NB4 (cell line): Measurements from ENCODE around the gene GSKIP.

ENCODE experiments used
- CTCF ChIP-seq: IDR thresholded peaks from one replicate; pipeline ENCODE4 v1.5.1; 2012; ENCODE audit warnings: low read depth, low read length
- MAX ChIP-seq: IDR thresholded peaks from 2 replicates; pipeline ENCODE4 v1.6.1; 2011; ENCODE audit warnings: low read depth, low read length
- MYC ChIP-seq: IDR thresholded peaks from 2 replicates; pipeline ENCODE4 v1.6.1; 2011; ENCODE audit warnings: low read depth, low read length
- POLR2A ChIP-seq: IDR thresholded peaks from 2 replicates; pipeline ENCODE4 v1.6.1; 2011; ENCODE audit warnings: mild to moderate bottlenecking; ENCODE audit not compliant: insufficient read length; ENCODE audit errors: extremely low read depth

- TF ChIP-seq CTCF (no peak), POLR2A (no peak), MYC (no peak), MAX (no peak)
Observed at GRCh38 chr14:96364962-96365361, 1.6 kb downstream of the GSKIP start.
